ENCODE data around the gene ZBTB40.

DNA sequence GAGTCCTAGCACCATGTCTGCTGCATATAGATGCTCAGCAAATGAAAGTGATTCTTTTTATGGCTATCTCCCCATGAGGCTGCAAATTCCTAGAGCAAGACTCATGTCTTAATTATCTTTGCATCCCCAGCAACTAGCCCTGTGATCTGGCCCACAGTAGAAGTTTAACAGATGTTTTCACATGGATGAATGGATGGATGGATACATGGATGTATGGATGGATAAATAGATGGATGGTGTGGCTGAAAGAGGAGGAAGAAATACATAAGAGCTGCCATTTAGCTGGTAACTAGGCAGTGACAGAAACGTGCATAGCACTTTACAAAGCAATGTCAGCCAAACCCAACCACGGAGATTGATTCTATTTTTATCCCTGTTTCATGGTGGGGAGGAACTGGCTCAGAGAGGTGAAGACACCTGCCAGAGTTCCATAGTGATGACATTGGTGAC, 32.7 kb upstream of the ZBTB40 start:
- TF ChIP-seq POLR2AphosphoS5 (IDR thresholded peaks at IDR 0.05; ENCODE audit: borderline replicate concordance, low read depth, low read length) (no peak), FOXP2 (optimal IDR thresholded peaks at IDR 0.05; ENCODE audit: control extremely low read depth, extremely low read length, insufficient read depth) (no peak)

All from SK-N-MC (cell line).